GM18502 (cell line): ENCODE results near the gene TTYH2.

Experiments
- ATAC-seq: cut with Tn5 transposase; IDR thresholded peaks from one replicate; pipeline ENCODE4 v1.9.1; 2021; ENCODE audit warnings: mild to moderate bottlenecking; ENCODE audit not compliant: unreplicated experiment, poor library complexity

TTYH2 gene

GRCh38 chr17:74231928-74232907 lies 18.8 kb downstream of the TTYH2 start:
- ATAC-seq, result no peak

DNA sequence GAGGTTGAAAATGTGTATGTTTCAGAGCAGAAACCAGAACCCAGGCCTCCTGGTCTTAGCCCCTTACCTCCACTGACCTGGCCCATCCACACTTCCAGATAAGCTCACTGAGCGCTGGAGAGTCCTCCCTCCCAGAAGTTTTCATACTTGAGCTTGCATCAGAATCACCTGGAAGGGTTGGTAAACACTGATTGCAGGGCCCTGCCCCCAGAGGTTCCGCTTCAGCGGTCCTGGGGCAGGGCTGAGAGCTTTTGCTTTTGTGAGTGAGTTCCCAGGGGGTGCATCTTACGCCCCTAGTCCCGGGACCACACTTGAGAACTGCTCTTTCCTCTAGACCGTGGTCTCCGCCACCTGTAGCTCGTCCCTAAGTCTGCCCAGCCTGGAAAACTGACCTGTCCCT lies 20.6 kb downstream of the TTYH2 start:
- no peak for ATAC-seq

GRCh38 chr17:74234486-74234885 lies 21.1 kb downstream of the TTYH2 start:
- no peak for ATAC-seq

- no peak for ATAC-seq
These were observed 21.7 kb downstream of the TTYH2 start for GRCh38 chr17:74235040-74235581.

DNA sequence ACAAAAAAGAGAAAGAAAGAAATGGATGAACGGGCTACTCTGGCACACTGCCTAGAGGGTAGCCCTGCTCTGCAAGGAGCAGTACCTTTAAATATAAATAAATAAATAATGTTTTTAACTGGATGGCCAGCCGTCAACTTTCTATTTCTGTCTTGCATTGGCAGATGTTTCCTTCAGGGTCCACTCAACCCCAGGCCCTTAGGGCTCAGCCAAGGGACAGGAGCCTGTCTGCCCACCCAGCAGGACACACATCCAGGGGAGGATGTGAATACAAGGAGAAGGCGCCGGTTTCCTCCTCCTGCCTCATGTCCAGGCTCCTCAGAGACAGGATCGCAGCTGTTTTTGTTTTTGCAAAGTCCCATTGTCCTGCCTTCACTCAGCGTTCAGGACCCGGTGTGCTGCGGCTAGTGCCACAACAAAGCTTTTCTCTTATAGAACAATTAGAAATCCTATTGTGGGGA lies 22.6 kb downstream of the TTYH2 start:
- ATAC-seq, result no peak

GRCh38 chr17:74237321-74237720 lies 23.9 kb downstream of the TTYH2 start:
- no peak for ATAC-seq

- ATAC-seq, result no peak
These were observed 25.8 kb downstream of the TTYH2 start for GRCh38 chr17:74239172-74239571.

GRCh38 chr17:74240618-74241205 lies 27.3 kb downstream of the TTYH2 start:
- no peak for ATAC-seq

GRCh38 chr17:74241431-74241830 lies 28.1 kb downstream of the TTYH2 start:
- no peak for ATAC-seq

- no peak for ATAC-seq
These were observed 28.5 kb downstream of the TTYH2 start for GRCh38 chr17:74241847-74242246.

GRCh38 chr17:74243013-74243755 lies 29.8 kb downstream of the TTYH2 start:
- no peak for ATAC-seq

GRCh38 chr17:74244128-74244527 lies 30.8 kb downstream of the TTYH2 start:
- no peak for ATAC-seq

- ATAC-seq, result no peak
These were observed 31.2 kb downstream of the TTYH2 start for GRCh38 chr17:74244548-74244947.

GRCh38 chr17:74245145-74245831 lies 31.9 kb downstream of the TTYH2 start:
- no peak for ATAC-seq

DNA sequence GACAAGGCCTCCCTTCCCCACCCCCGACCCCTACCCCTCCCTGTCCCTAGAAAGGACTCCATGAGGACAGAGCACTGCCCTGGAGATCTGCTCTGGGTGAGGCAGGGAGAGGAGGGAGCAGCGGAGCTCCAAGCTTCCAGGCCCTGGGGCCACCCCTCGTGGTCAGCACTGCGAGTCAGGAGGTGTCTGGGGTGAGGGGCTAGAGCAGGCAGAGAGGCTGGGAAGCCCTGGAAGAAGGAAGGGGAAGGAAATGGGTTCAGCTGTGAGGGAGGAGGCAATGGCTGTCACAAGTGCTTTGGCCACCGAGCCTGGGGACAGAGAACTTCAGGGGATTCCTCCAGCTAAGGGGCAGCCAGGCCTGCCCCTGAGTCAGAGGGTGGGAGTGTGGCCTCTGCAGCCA lies 32.5 kb downstream of the TTYH2 start:
- no peak for ATAC-seq

- no peak for ATAC-seq
These were observed 36.4 kb downstream of the TTYH2 start for GRCh38 chr17:74249590-74250270.

DNA sequence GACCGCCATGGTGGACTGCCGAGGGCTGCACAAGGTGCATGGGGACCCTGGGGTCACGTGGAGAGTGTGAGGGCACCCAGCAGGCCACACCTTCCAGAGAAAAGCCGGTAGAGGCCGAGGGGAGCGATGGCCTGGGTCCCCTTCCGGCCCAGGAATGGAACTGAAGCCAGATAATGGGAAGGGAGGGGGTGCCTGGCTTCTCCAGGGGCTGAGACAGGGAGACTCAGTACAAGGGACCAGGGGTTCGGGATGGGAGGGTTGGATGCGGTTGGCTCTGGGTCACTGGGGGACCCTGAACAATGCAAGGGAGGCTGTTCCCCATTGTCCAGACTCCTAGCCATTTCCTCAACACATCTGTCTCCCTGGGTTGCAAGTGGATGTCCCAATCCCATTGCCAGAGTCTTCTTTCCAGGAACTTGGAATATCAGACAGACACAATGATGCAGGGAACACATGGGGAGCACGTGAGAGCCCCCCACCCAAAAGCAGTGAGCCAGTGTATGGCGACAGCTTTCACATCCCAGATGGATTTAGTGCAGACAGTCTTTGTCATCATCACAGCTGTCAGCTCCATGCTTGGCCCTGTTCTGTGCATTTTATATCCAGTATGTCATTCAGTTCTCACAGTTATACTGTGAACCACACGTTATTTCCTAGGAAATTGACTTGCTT lies 37.1 kb downstream of the TTYH2 start:
- no peak for ATAC-seq

GRCh38 chr17:74251051-74251450 lies 37.7 kb downstream of the TTYH2 start:
- no peak for ATAC-seq

DNA sequence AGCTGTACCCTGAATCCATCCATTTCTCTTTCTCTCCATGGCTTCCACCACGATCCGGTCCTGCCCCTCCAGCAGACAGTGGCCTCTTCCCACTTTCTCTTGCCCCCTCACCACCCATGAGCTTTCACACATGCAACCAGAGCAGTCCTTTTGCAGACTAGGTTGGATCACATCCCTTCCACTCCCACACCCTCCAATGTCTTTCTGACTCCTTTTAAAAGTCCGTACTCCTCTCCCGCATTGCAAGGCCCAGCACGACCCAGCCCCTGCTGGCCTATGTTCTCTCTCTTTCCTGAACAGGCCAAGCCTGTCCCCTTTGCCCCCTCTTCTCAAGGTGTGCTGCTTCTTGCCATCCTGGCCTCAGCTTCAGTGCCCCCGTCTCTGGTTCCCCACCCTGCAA lies 38.2 kb downstream of the TTYH2 start:
- ATAC-seq, result no peak
